GM23248 (cell line): Measurements from ENCODE around the gene DENND1A.

Experiments used
- EZH2 ChIP-seq: fragments of 200-600 bp; sonication (generic); IDR thresholded peaks from 2 replicates; pipeline ENCODE4 v1.6.1; 2018; ENCODE audit warnings: antibody characterized with exemption, mild to moderate bottlenecking; ENCODE audit not compliant: insufficient read depth, poor library complexity, severe bottlenecking
- EZH2phosphoT487 ChIP-seq: fragments of 200-600 bp; sonication (generic); IDR thresholded peaks from 2 replicates; pipeline ENCODE4 v1.6.1; 2018; ENCODE audit warnings: antibody characterized with exemption, moderate library complexity, mild to moderate bottlenecking, low read depth; ENCODE audit not compliant: insufficient read depth

- no peak for TF ChIP-seq EZH2
- no peak for TF ChIP-seq EZH2phosphoT487
Measured at GRCh38 chr9:123743737-123744136, 186.2 kb downstream of the DENND1A start.
